Measurements from ENCODE around the gene GRID1.
"Not testable (repeated sequence)": the region's sequence is repeated elsewhere in the genome, so short reads cannot be mapped to it uniquely, and the experiment has no call there.

The GRID1 gene

DNA sequence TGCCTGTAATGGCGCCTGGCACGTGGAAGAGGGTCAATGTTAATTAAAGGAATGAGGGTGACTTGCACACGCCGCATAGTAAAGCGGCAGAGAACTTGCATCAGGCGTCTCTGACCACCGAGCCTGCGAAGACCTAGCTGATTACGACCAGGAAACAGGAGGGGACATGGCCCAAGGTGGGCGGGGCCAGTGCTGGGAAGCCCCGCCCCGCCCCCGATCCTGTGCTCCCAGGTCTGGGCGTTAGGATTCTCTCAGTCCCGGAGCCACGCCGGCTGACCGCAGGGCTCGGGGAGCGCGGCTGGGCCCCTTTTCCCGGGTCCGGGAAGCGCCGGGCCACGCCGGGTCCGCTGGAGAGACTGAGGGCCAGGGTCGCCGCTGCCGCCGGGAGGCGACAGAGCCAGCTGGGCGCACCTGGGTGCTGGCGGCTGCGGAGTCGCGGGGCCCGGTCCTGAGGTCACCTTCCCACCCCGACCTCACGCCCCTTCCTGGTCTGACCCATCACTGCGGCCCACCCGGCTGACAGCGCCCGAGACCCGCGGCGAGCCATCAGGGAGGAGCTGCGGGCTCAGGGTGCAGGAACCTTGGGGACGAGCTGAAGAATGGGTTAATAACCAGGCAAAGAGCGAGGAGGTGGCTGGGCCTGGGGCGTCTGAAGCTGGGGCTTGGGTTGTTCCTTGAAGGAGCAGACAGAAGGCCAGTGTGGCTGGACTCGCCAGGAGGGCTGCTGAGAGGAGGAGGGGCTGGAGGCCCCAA, 23.0 kb upstream of the GRID1 start:
- H3K27ac ChIP-seq: no peak overlapping the region
- H3K9ac ChIP-seq (ENCODE audit: insufficient read length): no peak overlapping the region
- H3K4me3 ChIP-seq: no peak overlapping the region
- no peaks in the 10 kb centered on the region for H3K9me3 ChIP-seq (ENCODE audit: low read depth, low read length)
- TF ChIP-seq FOXP2 (optimal IDR thresholded peaks at IDR 0.05; ENCODE audit: control extremely low read depth, extremely low read length, insufficient read depth) (no peak), POLR2AphosphoS5 (IDR thresholded peaks at IDR 0.05; ENCODE audit: borderline replicate concordance, low read depth, low read length) (no peak), EZH2 (IDR thresholded peaks at IDR 0.05) (no peak)
- no peaks in the 10 kb centered on the region for H3K36me3 ChIP-seq (ENCODE audit: insufficient read depth, low read length)
- no peak for DNase-seq (ENCODE audit: low read depth, low spot score)

DNA sequence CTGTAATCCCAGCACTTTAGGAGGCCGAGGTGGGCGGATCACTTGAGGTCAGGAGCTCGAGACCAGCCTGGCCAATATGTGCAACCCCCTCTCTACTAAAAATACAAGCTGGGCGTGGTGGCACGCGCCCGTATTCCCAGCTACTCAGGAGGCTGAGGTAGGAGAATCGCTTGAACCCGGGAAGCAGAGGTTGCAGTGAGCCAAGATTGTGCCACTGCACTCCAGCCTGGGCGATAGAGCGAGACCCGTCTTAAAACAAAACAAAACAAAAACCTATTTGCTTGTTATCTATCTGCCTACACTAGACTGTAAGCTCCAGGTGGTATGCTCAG, 22.5 kb upstream of the GRID1 start:
- DNase-seq (ENCODE audit: low read depth, low spot score); H3K9me3 ChIP-seq (ENCODE audit: low read depth, low read length); H3K9ac ChIP-seq (ENCODE audit: insufficient read length); H3K36me3 ChIP-seq (ENCODE audit: insufficient read depth, low read length); H3K27ac ChIP-seq; H3K4me3 ChIP-seq: not testable (repeated sequence)

DNA sequence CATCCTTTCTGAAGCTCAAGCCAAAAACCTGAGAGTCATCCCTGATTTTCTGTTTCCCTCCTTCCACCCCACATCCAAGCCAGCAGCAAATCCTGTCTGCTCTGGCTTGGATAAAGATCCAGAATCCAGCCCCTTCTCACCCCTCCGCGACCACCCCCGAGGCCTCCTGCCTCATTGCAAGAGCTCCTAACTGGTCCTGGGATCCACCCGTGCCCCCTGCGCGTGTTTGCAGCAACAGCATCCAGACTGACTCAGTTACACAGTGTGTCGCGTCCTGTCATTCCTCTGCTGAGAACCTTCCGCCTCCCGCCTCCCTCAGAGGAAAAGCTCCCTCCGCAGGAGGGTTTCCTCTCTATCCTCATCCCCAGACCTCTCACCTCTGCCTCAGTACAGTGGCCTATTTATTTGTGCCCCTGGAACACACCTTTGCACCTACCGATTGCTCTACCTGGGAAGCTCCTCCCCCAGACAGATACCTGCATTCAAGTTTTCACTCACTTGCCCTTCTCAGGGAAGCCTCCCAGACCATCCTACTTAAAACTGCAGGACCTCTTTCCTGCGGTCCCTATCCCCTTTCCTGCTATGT, 21.6 kb upstream of the GRID1 start:
- Histone ChIP-seq H3K9ac (ENCODE audit: insufficient read length) (no peak overlapping the region), H3K36me3 (ENCODE audit: insufficient read depth, low read length) (no peaks in the 10 kb centered on the region), H3K9me3 (ENCODE audit: low read depth, low read length) (no peaks in the 10 kb centered on the region), H3K27ac (no peak overlapping the region), H3K4me3 (no peak overlapping the region)
- DNase-seq (ENCODE audit: low read depth, low spot score): no peak
- TF ChIP-seq POLR2AphosphoS5 (IDR thresholded peaks at IDR 0.05; ENCODE audit: borderline replicate concordance, low read depth, low read length) (no peak), EZH2 (IDR thresholded peaks at IDR 0.05) (no peak), FOXP2 (optimal IDR thresholded peaks at IDR 0.05; ENCODE audit: control extremely low read depth, extremely low read length, insufficient read depth) (no peak)

DNA sequence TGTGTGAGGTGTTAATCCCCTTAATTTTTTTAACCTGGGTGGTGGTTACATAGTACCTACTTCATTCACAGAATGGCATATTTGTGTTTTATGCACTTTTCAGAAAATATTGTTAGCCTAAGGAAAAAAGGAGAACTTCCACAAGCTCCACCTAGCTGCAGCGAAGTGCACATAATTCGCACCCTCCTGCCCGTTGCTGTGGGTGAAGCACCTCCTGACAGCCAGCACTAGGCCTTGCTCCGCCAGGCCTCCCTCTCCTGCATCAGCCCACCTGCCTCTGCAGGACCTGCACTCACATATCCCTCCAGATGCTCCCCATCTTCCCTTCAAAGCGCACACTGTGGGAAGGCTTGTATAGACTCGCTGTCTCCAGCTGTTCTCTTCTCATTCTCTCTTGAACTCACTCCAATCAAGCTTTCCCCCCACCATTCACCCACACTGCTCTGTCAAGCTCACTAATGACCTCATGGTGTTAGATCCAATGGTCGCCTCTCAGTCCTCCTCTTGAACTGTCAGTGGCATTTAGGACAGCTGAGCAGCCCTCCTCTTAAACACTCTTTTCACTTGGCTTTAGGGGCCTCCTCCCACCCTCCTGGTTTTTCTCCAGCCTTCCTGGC, 20.7 kb upstream of the GRID1 start:
- Histone ChIP-seq H3K9me3 (ENCODE audit: low read depth, low read length) (no peaks in the 10 kb centered on the region), H3K27ac (no peak overlapping the region), H3K36me3 (ENCODE audit: insufficient read depth, low read length) (no peaks in the 10 kb centered on the region), H3K9ac (ENCODE audit: insufficient read length) (no peak overlapping the region), H3K4me3 (no peak overlapping the region)
- DNase-seq (ENCODE audit: low read depth, low spot score): no peak
- TF ChIP-seq FOXP2 (optimal IDR thresholded peaks at IDR 0.05; ENCODE audit: control extremely low read depth, extremely low read length, insufficient read depth) (no peak), POLR2AphosphoS5 (IDR thresholded peaks at IDR 0.05; ENCODE audit: borderline replicate concordance, low read depth, low read length) (no peak), EZH2 (IDR thresholded peaks at IDR 0.05) (no peak)

DNA sequence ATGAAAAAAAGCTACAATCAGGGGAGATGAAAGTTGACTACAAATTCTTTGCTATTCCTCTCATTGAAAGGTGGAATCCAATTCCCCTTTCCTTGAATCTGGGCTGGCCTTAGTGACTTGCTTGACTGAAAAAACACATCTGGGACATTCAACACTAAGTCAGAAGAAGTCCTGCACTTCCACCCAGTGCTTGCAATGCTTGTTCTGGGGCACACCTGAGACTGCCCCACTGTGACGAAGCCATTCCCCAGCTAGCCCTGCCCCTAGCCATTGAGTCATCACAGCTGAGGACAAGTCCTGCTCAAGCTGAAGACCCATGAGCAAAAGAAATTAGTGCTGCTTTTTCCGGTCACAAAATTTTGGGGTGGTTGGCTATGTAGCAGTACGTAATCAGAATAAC, 19.2 kb upstream of the GRID1 start:
- TF ChIP-seq FOXP2 (optimal IDR thresholded peaks at IDR 0.05; ENCODE audit: control extremely low read depth, extremely low read length, insufficient read depth) (no peak), POLR2AphosphoS5 (IDR thresholded peaks at IDR 0.05; ENCODE audit: borderline replicate concordance, low read depth, low read length) (no peak)
- DNase-seq (ENCODE audit: low read depth, low spot score): no peak
- Histone ChIP-seq H3K4me3 (no peak overlapping the region), H3K36me3 (ENCODE audit: insufficient read depth, low read length) (no peaks in the 10 kb centered on the region), H3K27ac (no peak overlapping the region), H3K9ac (ENCODE audit: insufficient read length) (no peak overlapping the region), H3K9me3 (ENCODE audit: low read depth, low read length) (no peaks in the 10 kb centered on the region)

DNA sequence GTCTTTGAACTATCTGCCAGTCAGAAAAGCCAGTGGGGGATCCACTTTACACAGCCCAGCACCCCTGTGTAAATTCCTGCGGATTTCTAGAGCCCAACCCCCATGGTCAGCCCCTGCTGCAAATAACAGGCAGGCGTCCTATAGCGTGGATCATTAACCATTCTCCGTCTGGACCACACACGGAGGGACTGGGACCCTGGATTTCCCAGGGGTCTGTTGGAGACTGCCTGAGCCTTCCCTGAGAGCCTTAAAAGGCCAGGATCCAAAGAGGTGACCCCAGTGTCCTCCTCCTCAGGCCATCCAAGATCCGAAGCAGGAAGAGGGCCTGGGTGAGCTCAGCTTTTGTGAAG, 11.2 kb upstream of the GRID1 start:
- Histone ChIP-seq H3K9me3 (ENCODE audit: low read depth, low read length) (no peaks in the 10 kb centered on the region), H3K9ac (ENCODE audit: insufficient read length) (no peak overlapping the region), H3K36me3 (ENCODE audit: insufficient read depth, low read length) (no peaks in the 10 kb centered on the region), H3K4me3 (no peak overlapping the region), H3K27ac (no peak overlapping the region)
- no peak for TF ChIP-seq FOXP2 (optimal IDR thresholded peaks at IDR 0.05; ENCODE audit: control extremely low read depth, extremely low read length, insufficient read depth)
- no peak for TF ChIP-seq POLR2AphosphoS5 (IDR thresholded peaks at IDR 0.05; ENCODE audit: borderline replicate concordance, low read depth, low read length)
- no peak for TF ChIP-seq EZH2 (IDR thresholded peaks at IDR 0.05)
- no peak for DNase-seq (ENCODE audit: low read depth, low spot score)

DNA sequence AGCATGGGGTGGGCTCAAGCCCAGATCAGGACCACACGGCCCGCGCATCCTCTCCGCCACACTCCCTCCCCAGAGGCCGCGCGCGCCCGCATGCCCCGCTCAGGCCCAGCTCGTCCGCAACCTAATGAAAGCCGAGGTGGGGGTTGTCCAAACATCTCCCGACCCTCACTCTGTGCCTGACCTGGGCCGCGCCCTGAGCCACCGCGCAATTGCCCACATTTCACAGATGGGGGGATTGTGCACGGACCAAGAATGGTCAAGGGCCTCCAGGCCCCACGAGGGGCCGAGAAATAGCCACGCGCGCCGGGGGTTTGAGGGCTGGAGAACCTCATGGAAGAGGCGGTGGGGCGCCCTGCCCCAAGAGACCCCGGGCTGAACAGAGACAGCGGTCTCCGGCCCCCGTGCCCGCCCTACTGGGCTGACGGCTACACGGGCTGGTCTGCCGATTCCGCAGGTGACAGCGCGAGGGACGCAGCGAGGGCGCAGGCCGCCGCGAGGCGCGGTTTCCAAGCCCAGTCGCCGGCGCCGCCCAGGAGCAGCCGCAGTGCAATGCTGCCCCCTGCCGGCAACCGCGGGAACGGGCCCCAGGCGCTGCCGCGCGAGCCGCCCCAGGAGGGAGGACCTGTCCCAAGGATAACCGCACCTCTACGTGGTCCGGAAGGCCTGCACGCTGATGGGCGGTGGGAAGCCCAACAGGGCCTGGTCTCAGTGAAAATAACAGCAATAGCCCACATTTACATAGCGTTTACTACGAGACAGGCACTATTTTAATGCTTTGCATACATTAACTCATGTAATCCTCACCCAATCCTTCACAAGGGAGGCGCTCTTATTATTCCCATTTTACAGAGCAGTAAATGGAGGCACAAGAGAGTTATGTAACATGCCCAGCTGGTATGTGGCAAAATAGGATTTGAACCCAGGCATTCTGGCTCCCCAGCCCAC, 10.5 kb upstream of the GRID1 start:
- DNase-seq (ENCODE audit: low read depth, low spot score): no peak
- Histone ChIP-seq H3K36me3 (ENCODE audit: insufficient read depth, low read length) (no peaks in the 10 kb centered on the region), H3K9me3 (ENCODE audit: low read depth, low read length) (no peaks in the 10 kb centered on the region), H3K4me3 (no peak overlapping the region), H3K27ac (no peak overlapping the region), H3K9ac (ENCODE audit: insufficient read length) (no peak overlapping the region)
- no peak for TF ChIP-seq FOXP2 (optimal IDR thresholded peaks at IDR 0.05; ENCODE audit: control extremely low read depth, extremely low read length, insufficient read depth)
- no peak for TF ChIP-seq POLR2AphosphoS5 (IDR thresholded peaks at IDR 0.05; ENCODE audit: borderline replicate concordance, low read depth, low read length)
- TF ChIP-seq EZH2 (IDR thresholded peaks at IDR 0.05): no peak

DNA sequence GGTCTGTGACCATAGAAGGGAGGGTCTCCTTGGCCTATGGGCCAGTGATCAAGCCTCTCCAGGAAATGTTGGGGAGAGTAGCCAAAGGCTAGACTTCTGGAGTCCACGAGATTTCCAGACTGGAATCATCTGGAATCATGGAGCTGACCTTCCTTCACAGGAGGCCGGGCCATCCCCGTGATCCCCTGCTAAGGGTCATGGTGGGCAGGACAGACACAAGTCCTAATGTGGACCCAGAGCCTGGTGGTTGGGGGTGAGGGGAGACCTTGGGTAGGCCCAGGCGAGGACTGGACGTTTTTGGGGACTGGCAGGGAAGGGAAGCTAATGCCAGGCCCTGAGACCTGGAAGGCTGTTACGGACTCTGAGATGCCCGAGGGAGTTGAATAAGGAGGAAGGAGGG, 9.8 kb upstream of the GRID1 start:
- H3K27ac ChIP-seq: no peak overlapping the region
- TF ChIP-seq POLR2AphosphoS5 (IDR thresholded peaks at IDR 0.05; ENCODE audit: borderline replicate concordance, low read depth, low read length) (no peak), EZH2 (IDR thresholded peaks at IDR 0.05) (no peak)

More for the DNA sequence above, 9.8 kb upstream of the GRID1 start:
- H3K4me3 ChIP-seq: no peak overlapping the region
- H3K9ac ChIP-seq (ENCODE audit: insufficient read length): no peak overlapping the region
- H3K36me3 ChIP-seq (ENCODE audit: insufficient read depth, low read length): no peaks in the 10 kb centered on the region
- no peaks in the 10 kb centered on the region for H3K9me3 ChIP-seq (ENCODE audit: low read depth, low read length)
- no peak for DNase-seq (ENCODE audit: low read depth, low spot score)
